Subcutaneous abdominal adipose tissue (tissue), 5 donors: ENCODE results near the gene TPRG1.

Source experiments
- H3K27ac ChIP-seq: one replicate; pipeline ENCODE4 v1.7.0; 2013; ENCODE audit warnings: low read depth, mild to moderate bottlenecking, inconsistent platforms, low read length, moderate library complexity
- H3K27me3 ChIP-seq, 5 donors: one replicate each; pipeline ENCODE4 v1.7.0; 2013; ENCODE audit warnings: low read length in 5 of 5, inconsistent platforms in 1 of 5; ENCODE audit not compliant: control insufficient read depth in 5 of 5, insufficient read depth in 4 of 5
- H3K36me3 ChIP-seq, 5 donors: one replicate each; pipeline ENCODE4 v1.7.0; 2013; ENCODE audit warnings: low read length in 5 of 5; ENCODE audit not compliant: control insufficient read depth in 5 of 5, insufficient read depth in 5 of 5
- H3K4me1 ChIP-seq, 5 donors: one replicate each; pipeline ENCODE4 v1.7.0; 2013; ENCODE audit warnings: low read length in 5 of 5, mild to moderate bottlenecking in 3 of 5, moderate library complexity in 1 of 5; ENCODE audit not compliant: control insufficient read depth in 5 of 5, insufficient read depth in 5 of 5
- H3K4me3 ChIP-seq, 5 donors: one replicate each; pipeline ENCODE4 v1.7.0; 2013; ENCODE audit warnings: low read length in 5 of 5, low read depth in 1 of 5
- H3K9ac ChIP-seq, 5 donors: one replicate each; pipeline ENCODE4 v1.7.0; 2013; ENCODE audit warnings: low read length in 5 of 5, mild to moderate bottlenecking in 4 of 5, moderate library complexity in 3 of 5
- H3K9me3 ChIP-seq, 5 donors: one replicate each; pipeline ENCODE4 v1.7.0; 2013; ENCODE audit warnings: low read length in 5 of 5; ENCODE audit not compliant: control insufficient read depth in 5 of 5
- donor health status: healthy.
- donor health status: healthy.
- donor health status: healthy.
- donor health status: healthy.
- donor health status: healthy.

Gene TPRG1

DNA sequence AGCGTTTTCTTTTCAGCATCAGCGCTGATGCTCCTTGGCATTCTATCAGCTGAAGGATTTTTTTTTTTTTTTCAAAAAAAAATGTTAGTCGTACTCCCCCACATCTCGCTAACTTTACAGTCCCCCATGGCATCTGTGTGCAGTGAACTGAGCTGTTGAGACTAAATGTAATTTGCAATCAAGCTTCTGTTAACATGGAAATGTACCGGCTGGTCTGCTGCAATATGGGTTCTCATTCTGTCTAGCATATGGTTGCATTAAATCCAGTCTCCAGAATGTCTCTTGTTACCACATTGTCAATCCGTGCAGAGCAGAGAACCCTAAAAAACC lies 32.2 kb upstream of the TPRG1 start:
- H3K27ac ChIP-seq, result no peak overlapping the region
- no peaks in the 10 kb centered on the region for H3K27me3 ChIP-seq

DNA sequence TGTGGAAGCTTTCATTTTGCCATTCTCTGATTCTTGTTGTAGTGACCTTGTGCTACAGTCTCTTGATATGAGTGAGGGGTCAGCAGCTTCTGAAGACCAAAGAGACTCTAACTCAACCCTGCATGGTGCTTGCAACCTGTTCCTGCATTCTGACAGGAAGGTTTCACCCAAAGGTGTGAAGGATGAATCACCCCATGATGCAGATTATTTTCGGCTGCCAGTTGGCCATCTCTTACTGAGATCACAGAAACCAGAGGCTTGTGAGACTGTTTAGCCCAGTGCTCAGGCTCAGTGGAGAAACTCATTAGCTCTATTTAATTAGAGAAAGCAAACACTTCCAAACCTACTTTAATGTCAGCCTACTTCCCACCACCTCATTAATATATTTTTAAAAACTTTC lies 29.2 kb upstream of the TPRG1 start:
- H3K4me3 ChIP-seq, result no peak overlapping the region
- H3K27ac ChIP-seq, result peak overlapping the region; percentile 57
- H3K4me1 ChIP-seq, result peaks cover 0 to 13% (median 4%) of the 10 kb centered on the region in 5 donors
- H3K9me3 ChIP-seq, result no peaks in the 10 kb centered on the region
- no peak overlapping the region for H3K9ac ChIP-seq
- no peaks in the 10 kb centered on the region for H3K27me3 ChIP-seq
- peaks cover 0 to 31% (median 3%) of the 10 kb centered on the region in 5 donors for H3K36me3 ChIP-seq

More for the DNA sequence above, 32.2 kb upstream of the TPRG1 start:
- peaks cover 0 to 46% (median 15%) of the 10 kb centered on the region in 5 donors for H3K36me3 ChIP-seq
- no peak overlapping the region for H3K4me3 ChIP-seq
- H3K4me1 ChIP-seq, result peaks cover 0 to 7% (median 0%) of the 10 kb centered on the region in 5 donors
- no peaks in the 10 kb centered on the region for H3K9me3 ChIP-seq
- H3K9ac ChIP-seq, result no peak overlapping the region

DNA sequence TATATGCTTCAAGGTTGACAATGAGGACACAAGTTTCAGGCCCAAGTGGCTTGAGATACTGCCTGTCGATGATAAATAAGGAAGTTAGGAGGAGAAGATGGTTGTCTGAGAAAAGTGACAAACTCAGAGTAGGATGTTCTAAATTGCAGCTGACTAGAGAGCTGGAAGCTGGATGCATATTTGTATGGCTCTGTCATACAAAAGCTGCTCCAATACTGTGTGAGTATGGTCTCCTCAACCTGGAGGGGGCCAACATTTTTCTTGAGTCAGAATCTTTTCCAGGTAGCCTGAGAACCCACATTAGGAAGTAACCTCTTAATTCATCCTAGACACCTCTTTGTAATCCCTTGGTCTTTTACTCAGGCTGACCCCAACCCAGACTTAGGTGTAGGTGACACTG lies 28.4 kb upstream of the TPRG1 start:
- H3K9ac ChIP-seq, result no peak overlapping the region
- peaks cover 0 to 29% (median 3%) of the 10 kb centered on the region in 5 donors for H3K36me3 ChIP-seq
- peak overlapping the region; percentile 57 for H3K27ac ChIP-seq
- no peaks in the 10 kb centered on the region for H3K9me3 ChIP-seq
- no peaks in the 10 kb centered on the region for H3K27me3 ChIP-seq
- peaks cover 0 to 17% (median 10%) of the 10 kb centered on the region in 5 donors for H3K4me1 ChIP-seq
- no peak overlapping the region for H3K4me3 ChIP-seq

DNA sequence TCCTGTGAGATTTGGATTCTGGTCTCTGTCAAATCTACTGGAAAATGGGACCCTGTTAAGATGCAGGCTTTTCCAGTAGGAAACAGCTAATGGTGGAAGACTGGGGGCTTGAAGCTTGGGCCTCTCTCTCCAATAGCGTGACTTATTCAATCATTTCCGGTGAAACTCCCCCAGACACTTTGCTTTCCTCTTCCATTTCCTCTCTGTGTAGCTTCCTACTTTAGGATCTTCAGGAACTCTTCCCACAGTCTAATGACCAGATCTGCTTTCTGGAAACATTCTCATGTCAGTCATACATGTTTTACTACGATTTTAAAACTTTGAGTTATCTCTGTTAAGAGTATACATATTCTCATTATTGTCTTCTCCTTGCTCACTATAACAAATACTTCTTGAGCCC lies 28.0 kb upstream of the TPRG1 start:
- H3K9ac ChIP-seq, result no peak overlapping the region
- peaks cover 0 to 24% (median 3%) of the 10 kb centered on the region in 5 donors for H3K36me3 ChIP-seq
- H3K27me3 ChIP-seq, result no peaks in the 10 kb centered on the region
- H3K9me3 ChIP-seq, result no peaks in the 10 kb centered on the region
- H3K4me1 ChIP-seq, result peaks cover 0 to 18% (median 12%) of the 10 kb centered on the region in 5 donors
- H3K4me3 ChIP-seq, result no peak overlapping the region
- peak overlapping the region; percentile 57 for H3K27ac ChIP-seq

DNA sequence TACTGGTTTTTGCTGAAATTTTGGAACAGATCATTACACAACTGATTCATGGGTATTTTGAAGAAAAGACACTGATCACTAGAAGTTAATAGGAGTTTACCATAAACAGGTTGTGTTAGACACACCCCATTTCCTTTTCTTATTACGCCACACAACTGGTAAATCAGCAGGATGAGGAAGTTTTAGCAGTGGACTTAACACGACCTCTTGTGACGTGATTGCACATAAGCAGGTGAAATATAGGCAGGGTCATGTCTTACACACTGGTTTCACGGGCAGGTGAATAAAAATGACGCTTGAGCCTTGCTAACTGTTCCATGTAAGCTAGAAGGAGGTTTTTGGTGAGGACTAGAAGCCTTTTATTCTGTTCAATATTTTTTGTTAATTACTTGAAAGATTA lies 27.1 kb upstream of the TPRG1 start:
- peaks cover 0 to 20% (median 7%) of the 10 kb centered on the region in 5 donors for H3K36me3 ChIP-seq
- H3K27ac ChIP-seq, result peak overlapping the region; percentile 57
- H3K9me3 ChIP-seq, result no peaks in the 10 kb centered on the region
- no peaks in the 10 kb centered on the region for H3K27me3 ChIP-seq
- peaks cover 0 to 18% (median 12%) of the 10 kb centered on the region in 5 donors for H3K4me1 ChIP-seq
- H3K9ac ChIP-seq, result no peak overlapping the region
- no peak overlapping the region for H3K4me3 ChIP-seq

DNA sequence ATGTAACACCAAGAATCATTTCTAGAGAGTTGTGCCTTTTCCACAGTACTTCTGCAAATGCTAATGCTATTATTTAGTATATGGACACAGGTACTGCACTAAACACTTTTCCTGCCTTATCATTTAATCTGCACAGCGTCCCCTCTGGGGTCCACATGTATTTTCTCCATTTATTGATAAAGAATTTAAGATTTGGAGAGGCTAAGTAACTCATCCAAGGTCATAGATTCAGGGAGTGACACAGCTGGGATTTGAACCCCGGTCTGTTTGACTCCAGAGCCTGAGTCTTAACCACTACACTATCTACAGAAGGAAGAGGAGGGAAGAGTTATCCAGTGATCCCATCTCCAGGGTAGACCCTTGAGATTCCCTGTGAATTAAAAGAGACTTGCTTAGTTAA lies 24.9 kb upstream of the TPRG1 start:
- Histone ChIP-seq H3K27ac (peak overlapping the region; percentile 74), H3K27me3 (no peaks in the 10 kb centered on the region), H3K9me3 (no peaks in the 10 kb centered on the region), H3K4me1 (peaks cover 0 to 18% (median 12%) of the 10 kb centered on the region in 5 donors), H3K4me3 (no peak overlapping the region), H3K9ac (peak overlapping the region in 1 of 5 donors; percentile 50), H3K36me3 (peaks cover 0 to 23% (median 8%) of the 10 kb centered on the region in 5 donors)

DNA sequence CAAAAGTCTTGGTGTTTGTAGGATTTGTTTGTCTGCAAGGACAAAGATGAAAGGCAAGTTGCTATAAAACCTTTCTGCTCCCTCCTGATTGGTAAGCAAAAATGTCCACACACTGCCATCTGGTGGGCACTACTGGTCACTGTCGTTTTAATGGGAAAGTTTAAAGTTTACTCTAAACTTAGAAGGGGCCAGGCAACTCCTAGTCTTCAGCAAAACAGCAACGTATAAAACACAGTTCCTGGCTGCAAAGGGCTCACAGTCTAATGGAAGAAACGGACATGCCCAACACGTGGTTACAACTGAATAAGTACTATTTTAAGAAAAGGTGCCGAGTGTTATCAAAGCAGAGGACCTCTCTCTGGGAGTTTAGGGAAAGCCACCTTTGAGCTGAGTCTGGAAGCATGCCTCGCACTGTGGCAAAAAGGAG lies 23.7 kb upstream of the TPRG1 start:
- H3K9me3 ChIP-seq, result no peaks in the 10 kb centered on the region
- H3K36me3 ChIP-seq, result peaks cover 0 to 18% (median 8%) of the 10 kb centered on the region in 5 donors
- H3K9ac ChIP-seq, result no peak overlapping the region
- no peaks in the 10 kb centered on the region for H3K27me3 ChIP-seq
- H3K4me1 ChIP-seq, result peaks cover 0 to 18% (median 12%) of the 10 kb centered on the region in 5 donors
- H3K4me3 ChIP-seq, result no peak overlapping the region
- H3K27ac ChIP-seq, result peak overlapping the region; percentile 74

DNA sequence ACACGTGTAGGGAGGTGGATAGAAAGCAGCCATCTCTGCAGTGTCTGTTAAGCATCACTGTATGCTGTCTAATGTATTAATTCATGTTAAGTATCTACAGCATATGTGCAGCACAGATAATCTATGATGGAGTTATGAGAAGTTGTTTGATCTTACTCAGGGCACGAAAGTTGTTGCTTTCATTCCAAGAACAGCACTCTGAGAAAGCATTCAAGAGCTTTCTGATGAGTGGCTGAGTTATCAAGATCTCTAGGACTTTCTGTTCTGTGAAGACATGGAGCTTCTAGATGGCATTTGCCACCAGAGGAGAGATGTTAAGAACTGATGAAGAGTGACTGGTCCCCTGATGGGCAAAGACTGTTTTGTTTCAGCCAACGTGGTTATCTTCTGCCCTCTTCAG lies 22.6 kb upstream of the TPRG1 start:
- Histone ChIP-seq H3K4me1 (peaks cover 0 to 18% (median 12%) of the 10 kb centered on the region in 5 donors), H3K27ac (no peak overlapping the region), H3K4me3 (no peak overlapping the region), H3K27me3 (no peaks in the 10 kb centered on the region), H3K9ac (no peak overlapping the region), H3K9me3 (no peaks in the 10 kb centered on the region), H3K36me3 (peaks cover 0 to 10% (median 8%) of the 10 kb centered on the region in 5 donors)

DNA sequence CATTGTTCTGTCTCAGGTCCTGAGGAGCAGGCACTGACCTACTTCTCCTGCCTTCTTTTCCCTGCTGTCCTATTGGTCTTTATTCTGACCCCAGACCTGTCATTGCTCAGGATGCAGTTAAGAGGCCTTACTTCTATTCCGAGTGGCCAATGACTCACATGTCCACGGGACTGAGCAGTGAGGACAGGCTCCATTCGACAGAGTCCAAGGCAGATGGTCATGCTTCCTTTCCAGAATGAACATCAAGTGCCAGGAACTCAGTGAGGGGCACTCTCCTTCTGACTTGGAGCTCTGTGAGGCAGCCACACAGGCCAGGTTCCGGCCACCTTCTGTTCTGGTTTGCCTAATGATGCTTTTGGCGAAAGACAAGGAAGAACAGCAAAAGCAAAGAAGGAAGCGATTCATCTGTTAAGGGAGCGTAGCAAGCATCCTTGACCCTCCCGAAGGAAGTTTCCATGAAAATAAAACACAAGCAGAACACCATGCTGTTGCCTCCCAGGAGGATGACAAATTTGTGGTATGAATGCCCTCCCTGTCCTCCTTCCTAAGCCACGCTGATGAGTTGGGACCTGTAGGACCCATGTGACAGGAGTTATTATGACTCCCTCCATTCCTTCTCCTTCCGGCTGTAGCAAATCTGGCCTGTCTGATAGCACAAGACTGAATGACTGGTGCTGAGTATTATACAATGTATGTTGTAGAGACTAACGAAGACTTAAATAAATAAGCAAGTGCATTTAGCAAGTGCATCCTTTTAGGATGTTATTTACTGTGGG lies 14.4 kb upstream of the TPRG1 start:
- no peak overlapping the region for H3K9ac ChIP-seq
- H3K4me1 ChIP-seq, result no peaks in the 10 kb centered on the region
- peaks cover 0 to 6% (median 2%) of the 10 kb centered on the region in 5 donors for H3K36me3 ChIP-seq
- no peaks in the 10 kb centered on the region for H3K27me3 ChIP-seq
- no peak overlapping the region for H3K27ac ChIP-seq
- no peak overlapping the region for H3K4me3 ChIP-seq
- H3K9me3 ChIP-seq, result no peaks in the 10 kb centered on the region

DNA sequence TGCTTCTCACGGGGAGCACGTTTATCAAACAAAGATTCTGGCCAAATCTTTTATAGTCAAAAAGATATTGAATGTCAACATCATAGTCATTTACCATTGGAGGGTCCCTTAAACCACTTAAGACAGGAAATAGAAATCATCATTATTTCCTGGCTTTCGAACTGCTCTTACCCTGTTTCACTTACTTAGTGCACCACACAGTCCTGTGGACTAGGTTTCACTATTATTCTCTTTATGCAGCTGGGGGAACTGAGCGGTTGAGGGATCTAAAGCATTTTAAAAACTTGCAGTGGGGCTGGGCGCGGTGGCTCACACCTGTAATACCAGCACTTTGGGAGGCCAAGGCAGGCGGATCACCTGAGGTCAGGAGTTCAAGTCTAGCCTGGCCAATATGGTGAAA lies 13.7 kb upstream of the TPRG1 start:
- Histone ChIP-seq H3K27ac (no peak overlapping the region), H3K4me3 (no peak overlapping the region), H3K27me3 (no peaks in the 10 kb centered on the region), H3K36me3 (peaks cover 0 to 6% (median 2%) of the 10 kb centered on the region in 5 donors), H3K4me1 (no peaks in the 10 kb centered on the region), H3K9ac (no peak overlapping the region), H3K9me3 (no peaks in the 10 kb centered on the region)
